Esophagus muscularis mucosa (tissue), 3 donors: ENCODE results near the gene SCGN.

Source experiments
- POLR2A ChIP-seq: fragments of 450-650 bp; IDR thresholded peaks from one replicate; pipeline ENCODE4 v1.6.1; 2017; ENCODE audit warnings: antibody characterized with exemption, moderate library complexity, mild to moderate bottlenecking, low read depth
- POLR2AphosphoS5 ChIP-seq, 2 donors: sonication (generic); formaldehyde crosslinking; IDR thresholded peaks; one replicate each; pipeline ENCODE4 v1.6.1; 2017; ENCODE audit warnings: antibody characterized with exemption in 2 of 2
- TF ChIP-seq, protein P1 (sequence below), 3 experiments: fragments of 200-600 bp in 2 of 3; fragments of 450-650 bp in 1 of 3; sonication (generic) in 2 of 3; IDR thresholded peaks; one replicate each; pipeline ENCODE4 v1.5.1; 2017 to 2019; ENCODE audit warnings: antibody characterized with exemption in 3 of 3, mild to moderate bottlenecking in 2 of 3, moderate library complexity in 1 of 3

DNA sequence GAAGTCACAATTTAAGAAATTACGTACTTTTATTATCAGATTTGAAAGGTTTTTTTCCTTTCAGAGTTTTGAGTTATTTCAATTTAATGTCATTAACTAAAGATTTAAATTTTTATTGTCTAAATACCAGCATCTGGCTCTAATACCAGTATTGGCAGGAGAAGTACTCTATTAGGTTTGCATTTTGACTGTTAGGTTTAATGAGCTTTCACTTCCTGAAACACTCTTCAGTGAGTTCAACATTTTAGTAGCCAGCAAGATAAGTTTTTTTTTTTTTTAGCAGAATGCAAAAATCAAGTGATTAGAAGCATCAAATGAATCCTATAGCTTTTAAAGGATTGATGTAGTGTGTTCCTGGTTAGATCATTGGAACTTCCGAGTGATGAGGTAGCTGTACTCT, 34.0 kb upstream of the SCGN start:
- TF ChIP-seq POLR2A (no peak), POLR2AphosphoS5 (IDR thresholded peaks at IDR 0.05) (no peak)
- TF ChIP-seq, protein P1, sequence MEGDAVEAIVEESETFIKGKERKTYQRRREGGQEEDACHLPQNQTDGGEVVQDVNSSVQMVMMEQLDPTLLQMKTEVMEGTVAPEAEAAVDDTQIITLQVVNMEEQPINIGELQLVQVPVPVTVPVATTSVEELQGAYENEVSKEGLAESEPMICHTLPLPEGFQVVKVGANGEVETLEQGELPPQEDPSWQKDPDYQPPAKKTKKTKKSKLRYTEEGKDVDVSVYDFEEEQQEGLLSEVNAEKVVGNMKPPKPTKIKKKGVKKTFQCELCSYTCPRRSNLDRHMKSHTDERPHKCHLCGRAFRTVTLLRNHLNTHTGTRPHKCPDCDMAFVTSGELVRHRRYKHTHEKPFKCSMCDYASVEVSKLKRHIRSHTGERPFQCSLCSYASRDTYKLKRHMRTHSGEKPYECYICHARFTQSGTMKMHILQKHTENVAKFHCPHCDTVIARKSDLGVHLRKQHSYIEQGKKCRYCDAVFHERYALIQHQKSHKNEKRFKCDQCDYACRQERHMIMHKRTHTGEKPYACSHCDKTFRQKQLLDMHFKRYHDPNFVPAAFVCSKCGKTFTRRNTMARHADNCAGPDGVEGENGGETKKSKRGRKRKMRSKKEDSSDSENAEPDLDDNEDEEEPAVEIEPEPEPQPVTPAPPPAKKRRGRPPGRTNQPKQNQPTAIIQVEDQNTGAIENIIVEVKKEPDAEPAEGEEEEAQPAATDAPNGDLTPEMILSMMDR (IDR thresholded peaks at IDR 0.05): no peak
